ENCODE measurements around the gene SEC14L2. TPM values are rescaled to one million over a fixed set of nuclear protein-coding genes. Genes with fewer than 3 reads are reported as not detected.

Gene SEC14L2
- polyA plus RNA-seq, 2 of the 4 experiments (the other 2 are of a cell fraction): 12.8 to 15.2 TPM

- DNase-seq (ENCODE audit: low read depth in 1 of 2, low spot score in 1 of 2): no peak
- no peak for TF ChIP-seq NFE2L2 (conservative IDR thresholded peaks at IDR 0.05; ENCODE audit: low read length)
- no peak for TF ChIP-seq ELK1 (IDR thresholded peaks at IDR 0.05; ENCODE audit: low read depth, low read length)
- TF ChIP-seq CEBPB (IDR thresholded peaks at IDR 0.05): no peak
- TF ChIP-seq, protein P1, sequence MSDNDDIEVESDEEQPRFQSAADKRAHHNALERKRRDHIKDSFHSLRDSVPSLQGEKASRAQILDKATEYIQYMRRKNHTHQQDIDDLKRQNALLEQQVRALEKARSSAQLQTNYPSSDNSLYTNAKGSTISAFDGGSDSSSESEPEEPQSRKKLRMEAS (IDR thresholded peaks at IDR 0.05): no peak
- no peak for TF ChIP-seq BHLHE40 (IDR thresholded peaks at IDR 0.05; ENCODE audit: low read depth, low read length)
- no peak for TF ChIP-seq EHMT2 (IDR thresholded peaks at IDR 0.05; ENCODE audit: low read depth)
- no peak for TF ChIP-seq PBX3 (IDR thresholded peaks at IDR 0.05)
- TF ChIP-seq PHF8 (IDR thresholded peaks at IDR 0.05; ENCODE audit: borderline replicate concordance, low read depth): no peak
- TF ChIP-seq FOSB (CRISPR knock-in tag; IDR thresholded peaks at IDR 0.05): no peak
- no peak for TF ChIP-seq RARB (CRISPR knock-in tag; IDR thresholded peaks at IDR 0.05)
- H3K9me3 ChIP-seq: no peaks in the 10 kb centered on the region
- ChIA-PET CTCF (interaction anchor here (0.7 kb wide), 1 partner anchor 13 kb away, joined by 3 read pairs; no protein-coding TSS in a partner anchor), POLR2A (no interaction called here)
- ATAC-seq: peak in 1 of 2 experiments; percentile 5; a peak in 2 of 6 replicates
- FAIRE-seq: no peak
- H3K4me1 ChIP-seq: no peaks in the 10 kb centered on the region
- WGBS (ENCODE audit: missing lambda C conversion rate): 96% methylated on average over 16 of the region's 19 CpGs
- no peak overlapping the region for H3K27ac ChIP-seq
- H3K4me2 ChIP-seq: no peak overlapping the region
- H3K4me3 ChIP-seq: no peak overlapping the region
Observed at GRCh38 chr22:30370641-30371230, 26.1 kb upstream of the SEC14L2 start.

DNA sequence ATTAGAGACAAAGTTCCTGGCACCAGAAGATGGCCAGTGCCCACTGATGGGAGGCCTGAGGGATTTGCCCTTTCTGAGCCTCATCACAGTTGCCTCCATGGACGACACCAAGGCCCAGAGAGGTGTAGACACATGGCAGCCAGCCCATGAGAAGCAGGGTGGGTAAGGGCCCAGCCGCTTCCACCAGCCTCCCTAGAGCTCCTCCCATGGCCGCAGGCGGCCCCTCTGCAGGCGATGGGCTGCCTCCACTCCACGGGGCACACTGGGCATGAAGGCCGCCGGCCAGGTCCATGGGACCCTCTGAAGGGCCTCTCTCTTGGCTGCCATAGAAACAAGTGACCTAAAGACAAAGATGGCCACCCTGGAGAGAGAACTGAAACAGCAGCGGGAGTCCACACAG, 25.5 kb upstream of the SEC14L2 start:
- ATAC-seq (no peak), FAIRE-seq (no peak), DNase-seq (ENCODE audit: low read depth in 1 of 2, low spot score in 1 of 2) (no peak)
- Histone ChIP-seq H3K4me2 (no peak overlapping the region), H3K9me3 (no peaks in the 10 kb centered on the region), H3K4me3 (no peak overlapping the region), H3K4me1 (no peaks in the 10 kb centered on the region), H3K27ac (no peak overlapping the region)
- ChIA-PET POLR2A (no interaction called here), CTCF (interaction anchor here (0.7 kb wide), 1 partner anchor 13 kb away, joined by 3 read pairs; no protein-coding TSS in a partner anchor)
- TF ChIP-seq CEBPB (IDR thresholded peaks at IDR 0.05): no peak
- no peak for TF ChIP-seq CHD4 (IDR thresholded peaks at IDR 0.05; ENCODE audit: borderline replicate concordance)
- no peak for TF ChIP-seq POLR2A (IDR thresholded peaks at IDR 0.05; ENCODE audit: low read length)
- no peak for TF ChIP-seq CHD2 (IDR thresholded peaks at IDR 0.05; ENCODE audit: low read length, partially characterized antibody)
- TF ChIP-seq JUNB (IDR thresholded peaks at IDR 0.05): no peak
- TF ChIP-seq ESRRA (IDR thresholded peaks at IDR 0.05; ENCODE audit: borderline replicate concordance, low read length): no peak
- TF ChIP-seq ZC3H11A (IDR thresholded peaks at IDR 0.05): no peak
- TF ChIP-seq SREBF2 (IDR thresholded peaks at IDR 0.05): no peak
- no peak for TF ChIP-seq HOXB13 (CRISPR knock-in tag; IDR thresholded peaks at IDR 0.05; ENCODE audit: low read depth)
- TF ChIP-seq RFX5 (IDR thresholded peaks at IDR 0.05): no peak
- no peak for TF ChIP-seq MYC (IDR thresholded peaks at IDR 0.05; ENCODE audit: borderline replicate concordance, low read length)
- TF ChIP-seq HMGXB4 (CRISPR knock-in tag; IDR thresholded peaks at IDR 0.05; ENCODE audit: borderline replicate concordance): no peak
- no peak for TF ChIP-seq RAD21 (conservative IDR thresholded peaks at IDR 0.05 in 1 of 2, IDR thresholded peaks at IDR 0.05 in 1 of 2)
- no peak for TF ChIP-seq E2F6 (IDR thresholded peaks at IDR 0.05; ENCODE audit: borderline replicate concordance, low read depth)
- no peak for TF ChIP-seq ZSCAN20 (CRISPR knock-in tag; IDR thresholded peaks at IDR 0.05)
- no peak for TF ChIP-seq CBX2 (IDR thresholded peaks at IDR 0.05; ENCODE audit: borderline replicate concordance, low read depth)
- TF ChIP-seq SMC3 (IDR thresholded peaks at IDR 0.05): no peak
- TF ChIP-seq FOSB (CRISPR knock-in tag; IDR thresholded peaks at IDR 0.05): no peak
- no peak for TF ChIP-seq EP300 (IDR thresholded peaks at IDR 0.05)
- WGBS (ENCODE audit: missing lambda C conversion rate): 100% methylated on average over 2 of the region's 9 CpGs
